HG02981 (cell line): Measurements from ENCODE around the gene FIBCD1.
"Not testable (repeated sequence)": the region's sequence is repeated elsewhere in the genome, so short reads cannot be mapped to it uniquely, and the experiment has no call there.

Experiments used
- ATAC-seq: cut with Tn5 transposase; IDR thresholded peaks from one replicate; pipeline ENCODE4 v1.9.1; 2021; ENCODE audit warnings: mild to moderate bottlenecking, moderate library complexity; ENCODE audit not compliant: unreplicated experiment

FIBCD1 gene

DNA sequence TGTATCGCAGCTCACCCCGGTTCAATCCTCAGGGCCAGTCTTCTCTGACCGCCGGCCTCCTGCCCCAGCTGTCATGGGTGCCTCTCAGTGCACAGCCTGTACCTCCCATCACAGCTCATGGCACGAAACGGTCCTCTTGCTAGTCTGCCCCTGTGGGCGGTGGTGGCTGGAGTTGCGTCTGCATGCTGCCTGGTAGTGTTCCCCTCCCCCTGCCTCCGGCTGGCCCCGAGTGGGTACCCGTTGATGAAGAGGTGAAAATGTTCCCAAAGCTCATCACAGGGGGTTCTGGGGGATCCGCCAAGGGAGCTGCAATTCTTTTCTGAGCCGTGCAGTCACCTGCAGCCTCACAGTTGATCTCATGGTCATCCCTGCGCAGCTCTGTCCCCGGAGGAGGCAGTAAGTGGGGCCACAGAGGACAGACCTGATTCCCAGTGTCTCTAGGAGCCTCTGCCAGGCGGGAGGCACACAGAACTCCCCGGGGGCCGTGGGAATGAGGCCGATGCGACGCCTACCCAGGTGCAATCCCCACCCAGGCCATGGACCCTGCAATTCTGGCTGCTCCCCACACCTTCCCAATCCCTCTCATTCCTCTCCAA is 34.7 kb upstream of the FIBCD1 start:
- no peak for ATAC-seq

- ATAC-seq = no peak
These were observed 34.1 kb upstream of the FIBCD1 start for GRCh38 chr9:130972957-130973685.

DNA sequence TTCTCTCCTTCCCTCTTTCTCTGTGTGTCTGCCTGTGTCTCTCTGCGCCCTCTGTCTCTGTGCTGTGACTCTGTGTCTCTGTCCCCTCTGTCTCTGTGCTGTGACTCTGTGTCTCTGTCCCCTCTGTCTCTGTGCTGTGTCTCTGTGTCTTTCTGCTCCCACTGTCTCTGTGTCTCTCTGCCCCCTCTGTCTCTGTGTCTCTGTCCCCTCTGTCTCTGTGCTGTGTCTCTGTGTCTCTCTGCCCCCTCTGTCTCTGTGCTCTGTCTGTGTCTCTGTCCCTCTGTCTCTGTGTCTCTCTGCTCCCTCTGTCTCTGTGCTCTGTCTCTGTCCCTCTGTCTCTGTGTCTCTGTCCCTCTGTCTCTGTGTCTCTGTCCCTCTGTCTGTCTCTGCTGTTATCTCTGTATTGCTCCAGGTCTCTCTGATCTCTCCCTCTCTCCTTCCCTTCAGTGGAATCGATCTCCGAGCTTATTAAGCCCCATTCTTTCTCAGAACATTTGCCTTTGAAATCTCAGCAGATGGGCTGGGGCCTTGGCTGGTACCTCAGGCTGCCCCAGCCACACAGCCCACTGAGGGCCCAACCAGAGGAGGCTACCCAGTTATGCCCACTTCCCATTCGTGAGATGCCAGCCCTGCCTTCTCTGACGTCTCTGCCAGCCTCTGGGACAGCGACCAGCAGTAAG is 33.4 kb upstream of the FIBCD1 start:
- ATAC-seq = no peak

GRCh38 chr9:130971294-130971849 is 32.3 kb upstream of the FIBCD1 start:
- no peak for ATAC-seq

DNA sequence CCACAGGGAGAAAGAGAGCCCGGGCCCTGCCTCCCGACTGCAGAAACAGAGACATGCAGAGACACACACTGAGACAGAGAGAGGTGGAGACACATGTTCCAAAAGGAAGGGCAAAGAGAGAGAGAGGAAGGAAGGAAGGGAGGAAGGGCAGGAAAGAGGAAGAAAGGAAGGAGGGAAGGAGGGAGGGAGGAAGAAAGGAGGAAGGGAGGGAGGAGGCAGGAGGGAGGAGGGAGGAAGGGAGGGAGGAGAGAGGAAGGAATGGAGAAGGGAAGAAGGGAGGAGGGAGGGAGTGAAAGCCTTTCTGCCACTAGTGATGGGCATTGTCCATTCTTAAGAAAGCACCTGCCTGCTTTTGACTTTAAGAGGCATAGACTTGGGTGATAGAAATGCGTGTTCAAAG is 31.8 kb upstream of the FIBCD1 start:
- no peak for ATAC-seq

- no peak for ATAC-seq
These were observed 31.0 kb upstream of the FIBCD1 start for GRCh38 chr9:130970052-130970451.

DNA sequence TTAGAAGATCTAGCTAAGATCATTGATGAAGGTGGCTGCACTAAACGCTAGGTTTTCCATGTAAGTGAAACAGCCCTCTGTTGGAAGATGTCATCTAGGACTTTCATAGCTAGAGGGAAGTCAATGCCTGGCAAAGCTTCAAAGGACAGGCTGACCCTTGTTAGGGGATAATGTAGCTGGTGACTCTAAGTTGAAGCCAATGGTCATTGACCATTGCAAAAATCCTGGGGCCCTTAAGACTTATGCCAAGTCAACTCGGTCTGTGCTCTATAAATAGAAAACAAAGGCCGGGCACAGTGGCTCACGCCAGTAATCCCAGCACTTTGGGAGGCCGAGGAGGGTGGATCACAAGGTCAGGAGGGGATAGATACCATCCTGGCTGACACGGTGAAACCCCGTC is 26.6 kb upstream of the FIBCD1 start:
- no peak for ATAC-seq

- ATAC-seq = no peak
These were observed 24.9 kb upstream of the FIBCD1 start for GRCh38 chr9:130963916-130964315.

GRCh38 chr9:130963337-130963908 is 24.4 kb upstream of the FIBCD1 start:
- ATAC-seq = no peak

GRCh38 chr9:130962418-130963316 is 23.6 kb upstream of the FIBCD1 start:
- ATAC-seq = no peak

DNA sequence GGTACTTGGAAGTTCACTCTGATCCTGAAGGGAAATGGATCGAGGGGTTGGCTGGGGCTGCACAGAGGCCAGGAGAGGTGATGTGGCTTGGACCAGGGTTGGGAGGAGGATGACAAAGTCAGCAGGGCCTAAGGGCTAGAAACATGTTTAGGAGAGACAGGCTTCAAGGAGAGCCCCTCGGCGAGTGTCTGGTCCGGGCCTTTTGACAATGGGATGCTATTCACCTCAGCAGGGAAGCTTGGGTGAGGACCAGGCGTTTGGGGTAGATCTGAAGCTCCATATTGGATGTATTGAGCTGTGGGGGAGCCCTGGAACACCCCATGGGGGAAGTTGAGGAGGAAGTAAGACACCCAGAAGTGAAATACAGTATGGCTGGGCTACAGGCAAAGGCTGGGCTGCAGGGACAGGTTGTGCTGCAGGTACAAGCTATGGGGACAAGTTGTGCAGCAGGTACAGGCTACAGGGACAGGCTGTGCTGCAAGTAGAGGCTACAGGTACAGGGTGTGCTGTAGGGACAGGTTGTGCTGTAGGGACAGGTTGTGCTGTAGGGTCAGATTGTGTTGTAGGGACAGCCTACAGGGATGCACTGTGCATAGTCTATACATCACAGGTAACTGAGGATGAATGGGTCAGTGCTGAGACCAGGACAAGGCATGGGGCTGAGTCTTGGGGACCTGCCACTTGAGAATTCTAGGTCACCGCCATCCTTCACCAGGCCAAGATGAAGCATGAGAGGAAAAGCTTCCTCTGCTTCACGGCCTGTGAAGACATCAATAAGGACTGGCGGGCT is 22.7 kb upstream of the FIBCD1 start:
- no peak for ATAC-seq

DNA sequence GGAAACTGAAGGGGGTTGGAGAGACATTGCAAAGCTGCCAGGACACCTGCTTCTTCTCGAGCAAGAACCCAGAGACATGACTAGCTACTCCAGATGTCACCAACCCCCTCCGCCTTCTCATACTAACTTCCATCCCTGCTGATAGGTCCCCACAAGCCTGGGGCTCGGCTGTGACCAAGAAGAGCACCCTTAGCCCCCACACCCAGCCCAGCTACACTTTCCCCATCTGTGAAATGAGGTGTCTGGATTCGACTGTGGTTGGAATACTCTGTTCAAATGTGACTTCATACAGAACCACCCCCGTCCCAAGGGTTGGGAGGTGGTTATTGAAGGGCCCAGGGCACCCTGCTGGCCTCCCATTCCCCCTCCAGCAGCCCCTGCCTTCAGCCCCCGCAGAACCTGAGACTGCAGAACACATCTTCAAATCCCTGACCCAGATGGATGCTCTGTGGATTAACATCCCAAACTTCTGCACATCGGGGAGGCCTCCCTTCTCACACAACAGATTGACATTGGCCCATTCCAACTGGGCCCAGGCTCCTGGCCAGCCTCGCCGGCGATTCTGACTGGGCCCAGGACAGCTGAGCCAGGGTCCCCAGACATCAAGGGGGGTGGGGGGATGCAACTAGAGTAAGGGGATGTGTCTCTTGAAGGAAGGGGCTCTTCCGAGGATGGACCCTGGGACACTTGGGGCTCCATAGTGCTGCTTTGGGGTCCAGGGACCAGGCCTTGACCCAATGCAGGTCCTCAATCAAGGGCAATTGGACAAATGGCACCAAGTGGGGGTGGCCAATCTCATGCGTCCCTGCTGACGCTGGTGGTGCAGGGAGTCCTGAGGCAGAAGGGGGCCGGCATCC is 21.7 kb upstream of the FIBCD1 start:
- ATAC-seq = no peak

DNA sequence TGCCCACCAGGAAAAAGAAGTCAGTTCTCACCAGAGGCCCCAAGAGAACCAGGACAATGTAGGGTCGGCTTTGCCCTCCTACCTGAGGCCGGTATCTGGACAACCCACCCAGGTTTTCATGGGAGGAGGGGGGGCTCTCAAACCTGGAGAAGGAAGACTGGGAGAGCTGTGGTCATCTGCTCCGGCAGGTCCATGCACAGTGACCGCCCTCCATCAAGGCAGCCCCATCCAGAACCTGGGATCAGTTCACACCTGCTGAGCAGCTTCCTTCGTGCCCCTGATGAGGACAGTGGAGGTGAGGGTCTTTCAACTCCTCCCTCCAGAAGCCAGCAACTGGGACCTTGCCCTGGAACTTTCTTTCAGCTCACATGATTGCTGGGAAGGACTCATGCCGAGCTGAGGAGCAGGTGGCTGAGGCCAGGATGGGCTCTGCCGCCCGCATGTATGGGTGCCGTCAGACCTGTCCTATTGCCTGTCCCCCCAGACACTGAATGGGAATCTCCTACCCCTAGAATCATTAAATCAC is 20.8 kb upstream of the FIBCD1 start:
- no peak for ATAC-seq

- ATAC-seq = not testable (repeated sequence)
These were observed 19.5 kb upstream of the FIBCD1 start for GRCh38 chr9:130958564-130958963.

- no peak for ATAC-seq
These were observed 18.6 kb upstream of the FIBCD1 start for GRCh38 chr9:130957451-130958203.

- ATAC-seq = no peak
These were observed 17.8 kb upstream of the FIBCD1 start for GRCh38 chr9:130956636-130957450.
